ENCODE results near the gene ENTPD6.
A peak's percentile ranks its signal among the peaks of the same experiment; 100 is the strongest.
"Not testable (repeated sequence)": the region's sequence is repeated elsewhere in the genome, so short reads cannot be mapped to it uniquely, and the experiment has no call there.

The ENTPD6 gene

GRCh38 chr20:25223765-25224720, 28.5 kb downstream of the ENTPD6 start:
- no peak for DNase-seq (ENCODE audit: low spot score)

DNA sequence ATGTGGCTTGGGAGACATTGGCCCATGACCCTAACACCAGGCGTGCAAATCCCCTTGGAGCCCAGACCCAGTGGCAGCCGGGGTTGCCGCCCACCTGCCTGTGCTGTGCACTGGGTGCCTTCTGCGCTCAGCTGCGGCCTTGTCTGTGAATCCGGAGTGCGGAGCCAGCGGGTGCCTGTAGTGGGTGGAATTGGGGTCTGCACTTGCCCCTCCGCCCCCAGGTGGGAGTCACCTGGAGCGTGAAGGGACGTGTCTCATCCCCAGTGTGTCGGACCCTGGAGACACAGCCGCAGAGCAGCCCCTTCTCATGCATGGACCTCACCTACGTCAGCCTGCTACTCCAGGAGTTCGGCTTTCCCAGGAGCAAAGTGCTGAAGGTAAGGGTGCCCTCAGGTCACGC, 29.4 kb downstream of the ENTPD6 start:
- DNase-seq (ENCODE audit: low spot score) = no peak

DNA sequence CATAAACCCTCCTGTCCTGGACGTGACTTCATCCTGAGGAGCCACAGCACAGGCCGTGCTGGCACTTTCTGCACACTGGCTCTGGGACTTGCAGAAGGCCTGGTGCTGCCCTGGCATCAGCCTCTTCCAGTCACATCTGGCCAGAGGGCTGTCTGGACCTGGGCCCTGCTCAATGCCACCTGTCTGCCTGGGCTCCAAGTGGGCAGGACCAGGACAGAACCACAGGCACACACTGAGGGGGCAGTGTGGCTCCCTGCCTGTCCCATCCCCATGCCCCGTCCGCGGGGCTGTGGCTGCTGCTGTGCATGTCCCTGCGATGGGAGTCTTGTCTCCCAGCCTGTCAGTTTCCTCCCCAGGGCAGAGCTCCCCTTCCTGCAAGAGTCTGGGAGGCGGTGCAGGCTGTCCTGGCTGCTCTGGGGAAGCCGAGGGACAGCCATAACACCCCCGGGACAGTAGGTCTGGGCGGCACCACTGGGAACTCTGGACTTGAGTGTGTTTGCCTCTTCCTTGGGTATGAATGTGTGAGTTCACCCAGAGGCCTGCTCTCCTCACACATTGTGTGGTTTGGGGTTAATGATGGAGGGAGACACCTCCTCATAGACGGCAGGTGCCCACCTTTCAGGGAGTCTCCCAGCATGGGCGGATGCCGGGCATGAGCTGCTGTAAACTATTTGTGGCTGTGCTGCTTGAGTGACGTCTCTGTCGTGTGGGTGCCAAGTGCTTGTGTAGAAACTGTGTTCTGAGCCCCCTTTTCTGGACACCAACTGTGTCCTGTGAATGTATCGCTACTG, 30.3 kb downstream of the ENTPD6 start:
- no peak for DNase-seq (ENCODE audit: low spot score)

GRCh38 chr20:25226433-25227316, 31.2 kb downstream of the ENTPD6 start:
- DNase-seq (ENCODE audit: low spot score) = no peak

DNA sequence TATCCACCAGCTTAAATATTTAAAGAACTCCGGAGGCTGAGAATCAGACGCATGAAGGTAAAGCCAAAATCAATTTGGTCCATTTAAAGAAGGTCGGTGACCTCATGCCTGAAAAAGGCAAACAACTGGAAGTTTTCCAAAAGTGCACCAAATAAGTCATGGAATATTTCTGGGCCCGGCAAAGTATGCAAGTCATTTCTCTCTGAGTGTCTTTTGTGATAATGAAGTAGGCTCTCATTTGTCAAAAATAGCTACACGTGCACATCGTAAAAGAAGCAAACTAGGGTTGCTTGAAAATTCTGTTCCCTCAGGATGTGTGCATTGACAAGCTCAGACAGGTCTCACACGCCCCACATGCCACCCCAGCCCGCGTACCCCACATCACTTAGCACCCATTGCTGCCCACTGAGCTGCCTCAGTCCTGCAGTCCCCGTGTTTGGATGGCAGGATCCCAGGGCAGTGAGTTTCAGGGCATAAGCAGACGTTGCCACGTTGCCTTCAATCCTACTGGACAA, 31.9 kb downstream of the ENTPD6 start:
- no peak for DNase-seq (ENCODE audit: low spot score)

GRCh38 chr20:25229486-25230165, 34.1 kb downstream of the ENTPD6 start:
- no peak for DNase-seq (ENCODE audit: low spot score)

DNA sequence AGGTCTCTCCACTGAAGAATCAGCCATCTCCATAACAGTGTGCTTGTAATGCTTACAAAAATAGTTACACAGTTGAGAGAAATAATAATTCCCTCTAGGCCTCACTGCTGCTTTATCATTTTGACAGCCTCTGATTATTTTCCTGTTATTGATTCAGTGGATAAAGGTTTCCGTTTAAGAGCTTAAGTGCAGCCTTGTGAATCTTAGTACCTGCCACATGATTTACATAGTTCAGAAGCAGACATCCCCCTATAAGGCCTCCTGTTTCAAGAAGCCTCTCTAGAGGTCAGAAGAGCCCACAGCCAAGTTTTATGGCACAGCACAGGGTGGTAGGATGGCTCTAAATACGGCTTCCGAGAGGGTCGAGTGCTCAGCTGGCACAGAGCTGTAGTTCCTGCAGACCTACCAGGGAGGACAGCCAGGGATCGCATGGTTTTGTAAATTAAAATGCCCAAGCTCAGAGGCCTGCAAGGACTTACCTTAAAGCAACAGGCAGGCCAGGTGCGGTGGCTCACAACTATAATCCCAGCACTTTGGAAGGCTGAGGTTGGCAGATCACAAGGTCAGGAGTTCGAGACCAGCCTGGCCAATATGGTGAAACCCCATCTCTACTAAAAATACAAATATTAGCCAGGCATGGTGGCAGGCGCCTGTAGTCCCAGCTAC, 34.8 kb downstream of the ENTPD6 start:
- no peak for DNase-seq (ENCODE audit: low spot score)

- DNase-seq (ENCODE audit: low spot score) = no peak
Observed at GRCh38 chr20:25233016-25233772, 37.7 kb downstream of the ENTPD6 start.

DNA sequence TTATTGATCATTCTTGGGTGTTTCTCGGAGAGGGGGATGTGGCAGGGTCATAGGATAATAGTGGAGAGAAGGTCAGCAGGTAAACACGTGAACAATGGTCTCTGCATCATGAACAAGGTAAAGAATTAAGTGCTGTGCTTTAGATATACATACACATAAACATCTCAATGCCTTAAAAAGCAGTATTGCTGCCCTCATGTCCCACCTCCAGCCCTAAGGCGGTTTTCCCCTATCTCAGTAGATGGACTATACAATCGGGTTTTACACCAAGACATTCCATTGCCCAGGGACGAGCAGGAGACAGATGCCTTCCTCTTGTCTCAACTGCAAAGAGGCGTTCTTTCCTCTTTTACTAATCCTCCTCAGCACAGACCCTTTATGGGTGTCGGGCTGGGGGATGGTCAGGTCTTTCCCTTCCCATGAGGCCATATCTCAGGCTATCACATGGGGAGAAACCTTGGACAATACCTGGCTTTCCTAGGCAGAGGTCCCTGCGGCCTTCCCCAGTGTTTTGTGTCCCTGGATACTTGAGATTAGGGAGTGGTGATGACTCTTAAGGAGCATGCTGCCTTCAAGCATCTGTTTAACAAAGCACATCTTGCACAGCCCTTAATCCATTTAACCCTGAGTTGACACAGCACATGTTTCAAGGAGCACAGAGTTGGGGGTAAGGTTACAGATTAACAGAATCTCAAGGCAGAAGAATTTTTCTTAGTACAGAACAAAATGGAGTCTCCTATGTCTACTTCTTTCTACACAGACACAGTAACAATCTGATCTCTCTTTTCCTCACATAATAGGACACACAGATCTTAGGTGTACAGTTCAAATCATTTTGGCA, 38.7 kb downstream of the ENTPD6 start:
- DNase-seq (ENCODE audit: low spot score) = not testable (repeated sequence)

- DNase-seq (ENCODE audit: low spot score) = no peak
Observed at GRCh38 chr20:25236450-25237304, 41.2 kb downstream of the ENTPD6 start.

DNA sequence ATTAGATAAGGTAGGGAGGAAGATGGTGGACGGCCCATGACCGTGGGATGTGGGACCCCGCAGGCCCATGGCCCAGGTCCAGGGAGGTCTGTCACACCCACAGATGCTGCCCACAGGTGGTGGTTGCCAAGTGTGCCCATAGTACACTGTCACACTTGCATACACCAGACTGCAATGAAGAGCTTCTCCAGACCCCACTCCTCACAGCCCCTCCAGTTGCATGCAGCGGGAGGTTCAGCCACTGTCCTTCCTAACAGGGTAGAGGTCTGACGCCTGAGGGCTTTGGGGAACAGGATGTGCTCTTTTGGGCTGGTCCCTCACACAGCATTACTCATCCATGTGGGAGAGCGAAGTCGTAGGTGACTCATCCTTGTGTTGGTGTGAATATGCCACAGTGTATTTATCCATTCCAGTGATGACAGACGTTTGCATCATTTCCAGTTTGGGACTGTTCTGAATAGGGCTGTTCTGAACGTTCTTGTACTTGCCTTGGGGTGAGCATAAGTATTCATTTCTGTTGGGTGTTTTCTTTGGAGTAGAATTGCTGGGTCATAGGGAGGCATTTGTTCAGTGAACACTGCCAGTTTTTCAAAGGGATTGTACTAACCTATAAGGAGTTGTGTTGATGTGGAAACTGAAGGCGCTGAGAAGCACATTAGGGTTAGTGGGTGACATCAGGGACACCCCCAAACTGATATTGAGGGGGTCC, 42.3 kb downstream of the ENTPD6 start:
- DNase-seq (ENCODE audit: low spot score) = peak; percentile 42

GRCh38 chr20:25238319-25239037, 43.0 kb downstream of the ENTPD6 start:
- DNase-seq (ENCODE audit: low spot score) = no peak

GRCh38 chr20:25239387-25240370, 44.2 kb downstream of the ENTPD6 start:
- no peak for DNase-seq (ENCODE audit: low spot score)

DNA sequence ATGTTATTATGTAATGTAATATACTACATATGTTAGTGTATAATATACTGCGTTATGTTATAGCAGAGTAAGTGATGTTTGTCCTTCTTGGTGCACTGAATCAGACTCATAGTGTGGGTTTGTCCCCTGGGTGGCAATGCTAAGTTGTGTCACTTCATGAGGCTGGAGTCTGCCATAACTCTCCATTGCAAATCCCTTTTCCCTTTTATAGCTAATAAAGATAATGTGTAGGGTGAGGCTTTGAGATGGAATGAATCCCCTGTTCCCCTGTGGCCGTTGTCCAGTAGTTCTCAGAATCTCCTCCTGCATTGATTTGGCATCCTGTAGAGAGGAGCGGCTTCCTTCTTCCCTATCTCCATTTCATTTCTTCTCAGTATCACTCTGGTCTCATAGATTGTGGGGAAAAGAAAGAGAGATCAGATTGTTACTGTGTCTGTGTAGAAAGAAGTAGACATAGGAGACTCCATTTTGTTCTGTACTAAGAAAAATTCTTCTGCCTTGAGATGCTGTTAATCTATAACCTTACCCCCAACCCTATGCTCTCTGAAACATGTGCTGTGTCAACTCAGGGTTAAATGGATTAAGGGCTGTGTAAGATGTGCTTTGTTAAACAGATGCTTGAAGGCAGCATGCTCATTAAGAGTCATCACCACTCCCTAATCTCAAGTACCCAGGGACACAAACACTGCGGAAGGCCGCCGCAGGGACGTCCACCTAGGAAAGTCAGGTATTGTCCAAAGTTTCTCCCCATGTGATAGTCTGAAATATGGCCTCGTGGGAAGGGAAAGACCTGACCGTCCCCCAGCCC, 45.5 kb downstream of the ENTPD6 start:
- DNase-seq (ENCODE audit: low spot score) = not testable (repeated sequence)

DNA sequence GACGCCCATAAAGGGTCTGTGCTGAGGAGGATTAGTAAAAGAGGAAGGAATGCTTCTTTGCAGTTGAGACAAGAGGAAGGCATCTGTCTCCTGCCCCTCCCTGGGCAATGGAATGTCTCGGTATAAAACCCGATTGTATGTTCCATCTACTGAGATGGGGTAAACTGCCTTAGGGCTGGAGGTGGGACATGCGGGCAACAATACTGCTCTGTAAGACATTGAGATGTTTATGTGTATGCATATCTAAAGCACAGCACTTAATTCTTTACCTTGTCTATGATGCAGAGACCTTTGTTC, 46.1 kb downstream of the ENTPD6 start:
- not testable (repeated sequence) for DNase-seq (ENCODE audit: low spot score)
